ENCODE results near the gene PAFAH1B2. TPM values are rescaled to one million over a fixed set of nuclear protein-coding genes. Genes with fewer than 3 reads are reported as not detected.
A peak's percentile ranks its signal among the peaks of the same experiment; 100 is the strongest.

Gene PAFAH1B2
- total and polyA plus RNA-seq, 3 donors from 2014 or later, result 66.5 to 156 (median 150) TPM

DNA sequence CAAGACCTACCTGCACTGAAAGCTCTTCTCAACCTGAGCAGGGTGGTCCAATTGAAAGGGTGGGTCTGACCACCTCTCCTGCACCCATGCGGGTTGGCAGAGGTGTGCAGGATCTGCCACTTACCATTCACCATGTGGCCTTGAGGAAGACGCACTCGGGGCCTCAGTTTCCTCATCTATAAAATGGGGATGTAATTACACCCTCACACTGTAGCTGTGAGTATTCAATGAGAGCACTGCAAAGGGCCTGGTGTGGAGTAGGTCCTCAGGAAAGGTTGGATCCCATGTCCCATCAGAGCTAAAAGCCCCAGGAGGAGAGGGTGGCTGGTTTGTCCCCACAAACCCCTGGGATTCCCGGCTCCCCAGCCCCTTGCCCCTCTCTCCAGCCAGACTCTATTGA lies 54.5 kb downstream of the PAFAH1B2 start:
- Histone ChIP-seq H3K4me1 (peaks cover 9% of the 10 kb centered on the region), H3K27ac (peak overlapping the region; percentile 21 to 91), H3K27me3 (no peaks in the 10 kb centered on the region), H3K36me3 (ENCODE audit: low read depth, missing control alignments) (no peaks in the 10 kb centered on the region), H3K9me3 (no peaks in the 10 kb centered on the region), H3K4me3 (peak overlapping the region in 1 of 2 donors; percentile 47)
- intact Hi-C loops (cut with DNase I; ENCODE audit: low total_unique reads), result no loop called here
- TF ChIP-seq CTCF (IDR thresholded peaks at IDR 0.05), result no peak
- no peak for TF ChIP-seq POLR2A (IDR thresholded peaks at IDR 0.05)
- DNase-seq, result no peak
- WGBS, 2 donors, result 65 to 72% methylated on average over 4 of the region's 4 CpGs

DNA sequence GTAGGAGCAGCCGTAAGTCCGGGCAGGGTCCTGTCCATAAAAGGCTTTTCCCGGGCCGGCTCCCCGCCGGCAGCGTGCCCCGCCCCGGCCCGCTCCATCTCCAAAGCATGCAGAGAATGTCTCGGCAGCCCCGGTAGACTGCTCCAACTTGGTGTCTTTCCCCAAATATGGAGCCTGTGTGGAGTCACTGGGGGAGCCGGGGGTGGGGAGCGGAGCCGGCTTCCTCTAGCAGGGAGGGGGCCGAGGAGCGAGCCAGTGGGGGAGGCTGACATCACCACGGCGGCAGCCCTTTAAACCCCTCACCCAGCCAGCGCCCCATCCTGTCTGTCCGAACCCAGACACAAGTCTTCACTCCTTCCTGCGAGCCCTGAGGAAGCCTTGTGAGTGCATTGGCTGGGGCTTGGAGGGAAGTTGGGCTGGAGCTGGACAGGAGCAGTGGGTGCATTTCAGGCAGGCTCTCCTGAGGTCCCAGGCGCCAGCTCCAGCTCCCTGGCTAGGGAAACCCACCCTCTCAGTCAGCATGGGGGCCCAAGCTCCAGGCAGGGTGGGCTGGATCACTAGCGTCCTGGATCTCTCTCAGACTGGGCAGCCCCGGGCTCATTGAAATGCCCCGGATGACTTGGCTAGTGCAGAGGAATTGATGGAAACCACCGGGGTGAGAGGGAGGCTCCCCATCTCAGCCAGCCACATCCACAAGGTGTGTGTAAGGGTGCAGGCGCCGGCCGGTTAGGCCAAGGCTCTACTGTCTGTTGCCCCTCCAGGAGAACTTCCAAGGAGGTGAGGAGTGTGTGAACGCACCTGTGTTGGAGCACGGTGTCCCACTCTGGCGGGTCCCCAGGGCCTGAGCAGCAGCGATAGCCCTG lies 55.2 kb downstream of the PAFAH1B2 start, which contains the start of gene TAGLN:
TAGLN (plus strand) TSS at position 318 of the 863 bp plus-strand sequence. CDS start 3,644 bp downstream, outside the sequence.
- peak; percentile 16 for TF ChIP-seq POLR2A (IDR thresholded peaks at IDR 0.05)
- no peak for TF ChIP-seq CTCF (IDR thresholded peaks at IDR 0.05)
- Histone ChIP-seq H3K9me3 (no peaks in the 10 kb centered on the region), H3K4me1 (peaks cover 9% of the 10 kb centered on the region), H3K27me3 (no peaks in the 10 kb centered on the region), H3K27ac (peak within 1 kb of the TSS; percentile 53 to 91), H3K36me3 (ENCODE audit: low read depth, missing control alignments) (no peaks in the 10 kb centered on the region), H3K4me3 (peak within 1 kb of the TSS; percentile 47 to 56)
- 46 to 62% methylated on average over 13 to 34 of the region's 34 CpGs for WGBS, 2 donors
- DNase-seq, result peak; percentile 73
- intact Hi-C loops (cut with DNase I; ENCODE audit: low total_unique reads), result no loop called here

DNA sequence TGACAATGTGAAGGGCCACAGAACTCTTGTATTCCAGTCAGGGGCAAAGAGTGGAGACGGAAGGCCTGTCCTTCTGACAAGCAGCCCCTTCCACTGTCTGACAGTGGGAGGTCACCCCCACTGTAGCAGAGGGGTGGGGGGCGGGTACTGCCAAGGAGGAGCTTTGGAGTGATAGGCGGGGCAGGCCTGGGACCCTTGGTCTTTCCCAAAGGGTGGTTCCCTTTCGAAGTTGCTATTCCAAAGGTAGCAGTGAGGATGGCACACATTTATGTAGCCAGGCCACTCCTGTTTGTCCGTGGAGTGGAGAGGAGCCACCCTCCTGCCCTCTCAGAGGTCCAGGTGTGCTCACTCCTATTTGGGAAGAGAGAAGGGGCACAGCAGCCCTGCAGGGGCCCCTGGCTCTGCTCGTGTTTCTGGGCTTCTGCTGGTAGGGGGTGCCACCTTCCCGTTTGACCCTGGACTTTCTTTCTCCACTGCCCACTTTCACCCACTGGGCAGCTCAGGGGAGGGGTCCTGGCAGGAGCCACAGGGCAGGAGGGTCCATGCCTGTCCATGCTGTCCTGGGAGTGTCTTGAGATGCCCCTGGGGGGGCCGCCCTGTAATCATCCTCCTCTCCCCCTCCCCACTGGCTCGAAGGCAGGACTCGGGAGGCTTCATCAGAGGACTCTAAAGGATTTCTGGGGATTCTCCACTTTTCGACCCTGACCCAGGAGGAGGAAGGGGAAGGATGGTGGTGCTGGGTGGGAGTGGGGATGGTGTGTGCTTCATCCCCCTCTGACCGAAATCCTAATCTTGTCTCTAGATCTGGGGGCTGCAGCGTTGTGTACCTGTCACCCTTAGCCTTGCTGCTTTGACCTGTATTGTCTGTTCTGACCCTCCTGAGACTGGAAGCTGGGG lies 56.1 kb downstream of the PAFAH1B2 start:
- TF ChIP-seq CTCF (IDR thresholded peaks at IDR 0.05) (no peak), POLR2A (IDR thresholded peaks at IDR 0.05) (no peak)
- Histone ChIP-seq H3K4me3 (peak overlapping the region; percentile 47 to 56), H3K9me3 (no peaks in the 10 kb centered on the region), H3K36me3 (ENCODE audit: low read depth, missing control alignments) (no peaks in the 10 kb centered on the region), H3K27ac (peak overlapping the region; percentile 53 to 91), H3K4me1 (peaks cover 15% of the 10 kb centered on the region), H3K27me3 (no peaks in the 10 kb centered on the region)
- no peak for DNase-seq
- intact Hi-C loops (cut with DNase I; ENCODE audit: low total_unique reads), result no loop called here
- 49 to 51% methylated on average over 7 to 13 of the region's 13 CpGs for whole genome bisulfite sequencing, 2 donors

- Histone ChIP-seq H3K27ac (peak overlapping the region; percentile 53 to 91), H3K36me3 (ENCODE audit: low read depth, missing control alignments) (no peaks in the 10 kb centered on the region), H3K9me3 (no peaks in the 10 kb centered on the region), H3K4me3 (peak overlapping the region; percentile 47 to 56), H3K27me3 (no peaks in the 10 kb centered on the region), H3K4me1 (peaks cover 19% of the 10 kb centered on the region)
- intact Hi-C loops (cut with DNase I; ENCODE audit: low total_unique reads), result no loop called here
- 68 to 73% methylated on average over 12 of the region's 12 CpGs for WGBS, 2 donors
- TF ChIP-seq POLR2A (IDR thresholded peaks at IDR 0.05) (no peak), CTCF (IDR thresholded peaks at IDR 0.05) (no peak)
- no peak for DNase-seq
These were observed 56.9 kb downstream of the PAFAH1B2 start for GRCh38 chr11:117200813-117201657.

All from testis (tissue), 3 donors.